HG03095 (cell line): ENCODE measurements around the gene VEGFB.
A peak's percentile ranks its signal among the peaks of the same experiment; 100 is the strongest.

ENCODE experiments used
- ATAC-seq: cut with Tn5 transposase; IDR thresholded peaks from one replicate; pipeline ENCODE4 v1.9.1; 2021; ENCODE audit warnings: moderate library complexity; ENCODE audit not compliant: unreplicated experiment

The VEGFB gene, protein sequence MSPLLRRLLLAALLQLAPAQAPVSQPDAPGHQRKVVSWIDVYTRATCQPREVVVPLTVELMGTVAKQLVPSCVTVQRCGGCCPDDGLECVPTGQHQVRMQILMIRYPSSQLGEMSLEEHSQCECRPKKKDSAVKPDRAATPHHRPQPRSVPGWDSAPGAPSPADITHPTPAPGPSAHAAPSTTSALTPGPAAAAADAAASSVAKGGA

DNA sequence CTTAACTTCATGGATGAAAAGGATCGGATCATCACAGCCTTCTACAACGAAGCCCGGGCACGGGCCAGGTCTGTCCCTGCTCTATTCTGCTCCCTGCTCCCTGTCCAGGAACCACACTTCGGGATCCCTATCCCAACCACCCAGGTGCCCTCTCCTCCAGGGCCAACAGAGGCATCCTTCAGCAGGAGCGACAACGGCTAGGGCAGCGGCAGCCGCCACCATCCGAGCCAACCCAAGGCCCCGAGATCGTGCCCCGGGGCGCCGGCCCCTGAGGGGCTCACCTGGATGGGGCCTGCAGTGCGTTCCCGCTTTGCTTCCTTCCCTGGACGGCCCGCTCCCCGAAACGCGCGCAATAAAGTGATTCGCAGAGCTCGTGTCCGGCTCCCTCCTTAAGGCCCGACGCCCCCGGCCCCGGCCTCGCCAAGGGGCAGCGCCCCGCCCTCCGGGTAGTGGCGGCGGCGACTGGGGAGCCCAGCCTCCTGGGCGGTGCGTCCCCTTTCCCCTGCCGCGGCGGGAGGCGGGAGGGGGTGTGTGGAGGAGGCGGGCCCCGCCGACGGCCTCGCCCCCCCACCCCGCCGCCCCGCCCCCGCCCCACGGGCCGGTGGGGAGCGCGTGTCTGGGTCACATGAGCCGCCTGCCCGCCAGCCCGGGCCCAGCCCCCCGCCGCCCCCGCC, at the start of gene VEGFB:
TSS of gene VEGFB (plus strand) at position 672 of the 674 bp plus-strand sequence. CDS start 250 bp downstream, outside the sequence.
- ATAC-seq = no peak

DNA sequence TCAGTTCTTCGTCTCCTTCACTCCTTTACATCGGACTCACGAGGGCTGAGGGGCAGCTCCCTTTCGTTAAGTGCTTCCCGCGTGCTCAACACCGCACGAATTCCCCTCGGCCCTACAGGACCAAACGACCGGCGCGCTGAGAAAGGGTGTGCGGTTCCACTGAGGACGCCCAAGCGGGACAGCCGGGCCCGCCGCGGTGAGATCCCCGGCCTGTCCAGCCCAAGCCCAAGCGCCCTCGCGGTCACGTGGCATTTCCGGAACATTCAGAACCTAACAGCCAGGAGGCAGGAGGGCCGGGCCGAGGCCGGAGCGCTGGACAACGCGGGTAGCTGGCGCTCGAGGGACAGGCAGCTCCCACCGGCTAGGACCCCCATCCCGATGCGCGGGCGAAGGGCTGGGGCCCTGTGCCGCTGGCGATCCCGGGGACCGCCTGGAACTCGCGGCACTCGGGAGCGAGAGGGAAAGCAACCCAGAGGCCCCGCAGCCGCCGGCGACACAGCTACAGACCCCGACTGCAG, 49.1 kb upstream of the VEGFB start:
- peak; percentile 10 for ATAC-seq

DNA sequence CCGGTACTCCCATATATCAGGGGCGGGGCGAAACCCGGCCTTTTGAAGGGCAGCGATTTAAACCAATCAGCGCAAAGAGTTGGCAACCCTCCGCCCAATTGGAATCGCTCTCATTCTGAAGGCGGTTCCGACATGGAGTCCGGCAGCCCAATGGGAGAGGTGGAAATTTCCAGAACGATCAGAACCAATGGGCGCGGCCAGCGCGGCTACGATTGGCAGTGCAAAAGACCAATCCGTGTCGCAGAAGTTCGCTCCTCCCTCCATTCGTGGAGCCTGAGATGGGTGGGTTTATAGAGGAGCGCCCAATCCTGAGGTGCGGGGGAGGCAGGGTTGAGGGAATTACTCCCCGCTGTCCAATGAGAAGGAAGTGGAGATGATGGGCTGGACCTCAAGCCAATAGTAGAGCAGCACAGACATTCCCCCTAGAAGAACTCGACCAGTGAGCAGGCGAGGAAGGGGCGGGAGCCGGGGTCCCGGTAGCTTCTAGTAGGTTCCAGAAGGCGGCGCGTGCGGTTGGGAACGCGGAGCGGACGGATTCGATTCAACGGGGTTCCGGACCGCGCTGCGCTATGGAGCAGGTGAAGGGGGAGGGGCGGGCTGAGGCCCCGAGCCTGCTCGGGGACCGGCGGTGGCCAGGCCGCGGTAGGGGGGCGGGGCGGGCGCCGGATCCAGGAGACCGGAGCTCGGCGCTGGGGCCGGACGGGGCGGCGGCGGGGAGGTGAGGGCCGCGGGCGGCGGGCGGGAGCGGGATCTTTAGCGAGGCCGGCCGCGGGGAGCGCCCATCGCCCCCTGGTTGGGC, 48.5 kb upstream of the VEGFB start, which contains the start of gene STIP1:
TSS of gene STIP1 (plus strand) at position 479 of the 799 bp plus-strand sequence. CDS start at position 570, 91 bp downstream.
- peak; percentile 72 for ATAC-seq

DNA sequence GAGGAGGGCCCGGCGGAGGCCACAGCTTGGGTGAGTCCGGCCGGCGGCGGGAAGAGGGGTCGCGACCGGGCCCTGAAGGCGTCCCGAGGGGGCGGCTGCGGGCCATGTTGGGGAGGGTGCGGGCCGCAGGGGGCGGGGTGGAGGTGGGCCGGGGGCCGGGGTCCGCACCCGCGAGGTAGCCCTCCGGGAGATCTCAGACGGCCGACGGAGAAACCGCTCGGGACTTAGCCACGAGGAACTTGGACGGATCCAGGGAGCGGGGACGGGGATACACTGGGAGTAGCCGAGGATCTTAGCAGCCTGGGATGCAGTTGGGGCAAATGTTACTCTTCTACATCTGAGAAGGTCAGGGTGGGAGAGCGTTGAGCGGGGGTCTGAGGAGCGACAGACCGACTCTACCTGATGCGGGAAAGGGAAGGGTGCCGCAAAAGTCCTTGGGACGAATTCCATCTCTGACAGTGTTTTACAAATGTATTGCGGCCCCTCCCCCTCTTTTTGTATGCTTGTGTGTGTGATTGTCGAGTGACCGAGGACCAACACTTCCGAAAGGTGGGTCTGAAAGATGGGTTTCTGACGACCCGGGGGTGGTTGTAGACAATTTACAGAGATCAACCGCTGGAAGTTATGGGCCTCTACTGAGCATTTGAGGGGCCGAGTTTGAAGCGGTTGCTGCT, 47.8 kb upstream of the VEGFB start:
- ATAC-seq = no peak

DNA sequence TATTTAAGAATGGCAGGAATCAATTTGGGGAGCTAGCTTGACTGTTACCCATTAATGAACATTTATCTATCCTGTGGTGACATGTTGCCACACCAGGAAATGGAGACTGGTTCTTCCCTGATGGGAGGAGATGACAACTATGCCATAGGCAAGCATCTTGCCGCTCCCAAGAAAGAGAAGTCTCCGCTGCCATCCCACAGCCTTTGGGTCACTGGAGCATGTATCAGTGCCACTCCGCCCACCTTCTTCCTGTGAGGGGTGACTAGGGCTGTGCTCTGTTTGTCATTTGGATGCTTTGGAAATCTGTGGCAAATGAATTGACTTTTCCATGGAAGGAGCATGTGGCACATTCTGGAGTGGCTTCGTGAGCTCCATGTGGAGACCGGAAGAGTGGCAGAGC, 42.0 kb upstream of the VEGFB start:
- no peak for ATAC-seq

DNA sequence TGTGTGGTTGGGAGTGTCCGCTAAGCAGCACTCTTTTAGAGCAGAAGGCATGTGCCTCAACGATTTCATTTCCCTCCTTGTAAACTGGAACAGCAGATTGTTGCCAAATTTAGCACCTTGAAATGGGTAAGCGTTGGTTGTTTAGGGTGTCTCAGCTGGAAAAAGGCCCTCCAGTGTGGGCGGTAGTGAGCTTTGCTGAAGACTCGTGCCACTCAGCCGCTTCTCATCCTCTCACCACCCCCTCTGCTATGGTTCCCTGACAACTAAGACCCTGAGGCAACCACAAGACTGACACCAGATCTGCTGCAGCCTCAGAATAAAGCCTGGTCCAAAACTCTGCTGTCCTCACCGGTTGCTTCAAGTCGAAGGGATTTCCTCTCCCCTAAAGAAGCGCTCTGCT, 37.8 kb upstream of the VEGFB start:
- ATAC-seq = no peak

DNA sequence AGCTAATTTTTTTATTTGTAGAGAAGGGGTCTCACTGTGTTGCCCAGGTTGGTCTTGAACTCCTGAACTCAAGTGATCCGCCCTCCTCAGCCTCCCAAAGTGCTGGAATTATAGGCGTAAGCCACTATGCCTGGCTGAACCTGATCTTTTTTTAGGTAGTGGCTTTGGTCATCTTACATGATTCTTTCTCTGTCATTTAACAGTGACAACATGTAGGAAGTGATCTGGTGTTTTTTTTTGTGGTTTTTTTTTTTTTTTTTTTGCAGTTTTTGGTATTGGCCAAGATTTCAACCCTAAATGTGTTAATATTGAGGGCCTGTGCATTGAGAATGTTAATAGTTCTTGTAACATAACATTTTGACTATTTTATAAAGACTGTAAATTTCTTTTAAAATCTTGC, 35.9 kb upstream of the VEGFB start:
- no peak for ATAC-seq

DNA sequence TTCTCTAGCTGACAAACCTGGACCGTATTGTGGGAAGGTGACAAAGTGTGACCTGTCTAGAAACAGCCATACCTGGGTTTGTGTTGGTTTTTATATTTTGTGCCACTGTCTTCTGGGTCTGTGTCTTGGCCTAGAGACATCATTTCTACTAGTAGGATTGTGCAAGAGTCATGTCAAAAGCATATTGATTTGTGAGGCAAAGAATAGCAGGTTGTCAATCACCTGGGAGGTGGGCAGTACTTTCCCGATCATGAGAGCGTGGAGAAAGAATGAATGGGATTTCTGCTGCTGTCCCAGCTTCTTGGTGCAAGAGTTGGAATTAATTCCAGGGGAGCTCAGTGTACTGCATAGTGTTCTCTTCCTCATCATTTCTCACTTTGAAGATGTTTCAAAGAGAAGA, 32.8 kb upstream of the VEGFB start:
- no peak for ATAC-seq

DNA sequence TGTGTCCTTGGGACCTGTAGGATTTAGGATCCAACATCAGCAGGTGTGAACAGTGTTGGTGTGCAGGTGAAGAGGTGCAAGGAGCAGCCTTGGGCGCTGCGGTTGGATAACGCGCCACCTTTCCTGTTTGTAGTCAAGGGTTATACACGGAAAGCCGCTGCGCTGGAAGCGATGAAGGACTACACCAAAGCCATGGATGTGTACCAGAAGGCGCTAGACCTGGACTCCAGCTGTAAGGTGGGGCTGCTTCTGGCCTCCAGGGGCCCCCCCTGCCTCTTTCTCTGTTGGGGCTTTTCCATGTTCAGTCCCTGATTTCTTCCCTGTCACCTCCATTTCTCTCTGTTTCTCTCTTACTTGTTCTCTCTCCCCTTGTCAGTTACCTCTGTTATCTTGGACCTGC, 31.4 kb upstream of the VEGFB start:
- no peak for ATAC-seq

DNA sequence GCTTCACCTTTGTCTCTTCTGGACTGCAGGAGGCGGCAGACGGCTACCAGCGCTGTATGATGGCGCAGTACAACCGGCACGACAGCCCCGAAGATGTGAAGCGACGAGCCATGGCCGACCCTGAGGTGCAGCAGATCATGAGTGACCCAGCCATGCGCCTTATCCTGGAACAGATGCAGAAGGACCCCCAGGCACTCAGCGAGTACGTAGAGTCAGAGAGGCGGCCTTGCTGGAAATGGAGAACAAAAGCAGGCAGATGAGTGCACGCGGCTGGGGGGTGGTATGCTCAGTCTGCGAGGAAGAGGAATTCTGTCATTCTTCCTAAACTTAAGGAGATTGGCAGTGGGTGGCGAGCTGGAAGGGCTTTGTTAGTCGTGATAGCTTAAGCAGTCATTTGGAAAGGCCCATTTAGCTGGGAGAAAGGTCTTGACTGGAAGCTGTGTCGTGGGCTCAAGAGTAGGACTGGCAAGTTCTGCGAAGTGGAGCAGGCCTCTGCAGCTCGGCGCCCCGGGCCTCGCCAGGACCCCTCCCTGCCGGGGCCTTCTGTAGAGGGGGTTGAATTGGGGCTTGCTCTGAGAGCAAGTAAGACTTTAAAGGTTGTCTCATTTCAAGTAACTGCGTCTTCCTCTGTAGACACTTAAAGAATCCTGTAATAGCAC, 30.8 kb upstream of the VEGFB start:
- ATAC-seq = no peak

DNA sequence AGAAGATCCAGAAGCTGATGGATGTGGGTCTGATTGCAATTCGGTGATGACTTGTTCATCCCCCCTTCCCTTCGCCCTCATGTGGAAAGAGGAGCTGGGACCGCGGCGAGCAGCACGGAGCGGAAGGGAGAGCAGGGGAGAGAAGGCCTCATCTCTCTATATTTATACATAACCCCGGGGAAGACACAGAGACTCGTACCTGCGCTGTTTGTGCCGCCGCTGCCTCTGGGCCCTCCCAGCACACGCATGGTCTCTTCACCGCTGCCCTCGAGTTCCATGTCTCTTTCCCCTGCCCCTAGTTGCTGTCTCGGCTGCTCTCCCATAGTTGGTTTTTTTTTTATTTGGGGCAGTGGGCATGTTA, 30.3 kb upstream of the VEGFB start:
- no peak for ATAC-seq

DNA sequence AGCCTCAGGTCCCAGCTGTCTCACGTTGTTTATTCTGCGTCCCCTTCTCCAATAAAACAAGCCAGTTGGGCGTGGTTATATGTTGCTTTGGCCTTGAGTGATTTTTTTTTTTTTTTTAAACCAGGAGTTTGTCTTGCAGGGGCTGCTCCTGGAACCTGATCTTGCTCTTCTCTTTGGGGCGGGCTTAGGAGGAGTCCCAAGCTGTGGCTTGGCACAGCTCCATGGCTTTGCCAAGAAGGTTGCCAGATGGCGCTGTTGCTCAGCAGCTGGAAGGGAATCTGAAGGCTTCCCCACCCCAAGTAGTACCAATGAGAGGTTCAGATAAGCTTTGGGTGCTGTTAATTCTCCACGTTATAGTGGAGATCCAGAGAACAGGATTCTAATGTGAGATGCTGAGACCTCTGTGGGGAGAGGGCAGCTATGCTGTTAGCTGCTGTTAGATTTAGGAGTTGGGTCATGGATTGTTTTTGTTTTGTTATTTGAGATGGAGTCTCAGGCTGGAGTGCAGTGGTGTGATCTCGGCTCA, 29.9 kb upstream of the VEGFB start:
- no peak for ATAC-seq

DNA sequence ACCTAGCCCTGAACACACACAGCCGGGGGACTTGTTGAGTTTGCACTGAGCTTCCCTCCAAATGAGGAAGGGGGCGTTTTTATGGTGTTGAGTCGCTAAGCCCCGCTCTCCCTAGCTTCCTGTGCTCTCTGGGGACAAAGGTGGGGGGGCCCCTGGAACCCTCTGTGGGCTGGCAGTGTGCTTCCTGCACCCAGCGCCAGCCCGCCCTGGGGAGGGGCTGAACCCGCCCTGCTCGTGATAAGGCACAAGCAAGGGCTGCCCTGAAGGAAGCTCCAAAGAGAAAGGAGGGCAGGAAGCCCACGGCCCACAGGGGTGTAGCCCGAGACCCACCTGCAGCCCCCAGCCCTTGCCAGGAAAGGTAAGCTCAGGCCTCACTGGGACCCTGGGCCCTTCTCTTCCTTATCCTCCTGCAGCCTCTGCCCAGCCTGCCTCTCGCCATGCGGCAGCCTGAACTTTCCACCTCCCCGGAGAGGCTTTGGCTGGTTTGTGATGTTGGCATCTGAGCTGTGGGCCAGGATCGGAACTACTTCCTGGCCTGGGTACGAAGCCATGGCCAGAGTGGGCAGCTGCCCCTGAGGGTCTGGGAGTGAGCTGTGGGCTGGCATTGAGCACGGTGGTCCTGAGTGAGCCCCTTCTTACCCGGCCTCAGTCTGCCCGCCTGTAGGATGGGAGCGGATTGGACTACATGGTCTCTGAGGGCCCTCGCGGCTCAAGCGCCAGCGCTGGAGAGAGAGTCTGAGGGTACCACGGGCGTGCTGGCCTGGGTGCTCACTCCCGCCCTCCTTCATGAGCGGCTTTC, 27.7 kb upstream of the VEGFB start, which contains the start of gene FERMT3:
TSS of gene FERMT3 (plus strand) at position 265 of the 799 bp plus-strand sequence. CDS start 644 bp downstream, outside the sequence.
- ATAC-seq = no peak

DNA sequence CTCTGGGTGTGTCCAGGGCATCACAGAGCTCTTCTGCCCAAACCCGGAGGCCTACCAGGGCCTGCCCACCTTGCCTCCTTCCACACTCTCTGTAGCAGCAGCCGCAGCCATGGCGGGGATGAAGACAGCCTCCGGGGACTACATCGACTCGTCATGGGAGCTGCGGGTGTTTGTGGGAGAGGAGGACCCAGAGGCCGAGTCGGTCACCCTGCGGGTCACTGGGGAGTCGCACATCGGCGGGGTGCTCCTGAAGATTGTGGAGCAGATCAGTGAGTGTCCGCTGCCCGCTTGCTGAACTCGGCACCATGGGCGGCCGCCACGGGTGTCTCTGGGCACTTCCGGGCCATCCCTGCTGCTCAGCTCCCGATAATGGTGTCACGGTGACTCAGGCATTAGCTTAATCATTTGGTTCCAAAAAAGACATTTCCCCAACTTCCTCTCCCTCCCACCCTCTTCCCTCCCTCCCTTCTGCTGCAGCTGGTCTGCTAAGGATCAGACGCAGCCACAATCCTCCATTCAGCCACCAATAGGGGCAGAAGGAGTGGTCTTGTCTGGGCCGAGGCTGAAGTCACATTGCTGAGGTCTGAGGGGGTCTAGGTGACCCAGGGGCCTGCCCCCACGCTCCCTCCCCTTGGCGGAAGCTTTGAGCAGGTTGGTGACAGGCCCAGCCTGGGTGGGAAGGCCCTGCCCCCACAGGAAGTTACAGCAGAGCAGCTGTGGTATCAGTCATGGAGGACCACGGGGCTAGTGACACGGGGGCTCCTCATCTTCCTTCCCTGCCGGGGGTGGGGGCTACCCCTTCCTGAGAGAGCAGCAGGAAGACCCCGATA, 26.9 kb upstream of the VEGFB start:
- ATAC-seq = peak; percentile 62

DNA sequence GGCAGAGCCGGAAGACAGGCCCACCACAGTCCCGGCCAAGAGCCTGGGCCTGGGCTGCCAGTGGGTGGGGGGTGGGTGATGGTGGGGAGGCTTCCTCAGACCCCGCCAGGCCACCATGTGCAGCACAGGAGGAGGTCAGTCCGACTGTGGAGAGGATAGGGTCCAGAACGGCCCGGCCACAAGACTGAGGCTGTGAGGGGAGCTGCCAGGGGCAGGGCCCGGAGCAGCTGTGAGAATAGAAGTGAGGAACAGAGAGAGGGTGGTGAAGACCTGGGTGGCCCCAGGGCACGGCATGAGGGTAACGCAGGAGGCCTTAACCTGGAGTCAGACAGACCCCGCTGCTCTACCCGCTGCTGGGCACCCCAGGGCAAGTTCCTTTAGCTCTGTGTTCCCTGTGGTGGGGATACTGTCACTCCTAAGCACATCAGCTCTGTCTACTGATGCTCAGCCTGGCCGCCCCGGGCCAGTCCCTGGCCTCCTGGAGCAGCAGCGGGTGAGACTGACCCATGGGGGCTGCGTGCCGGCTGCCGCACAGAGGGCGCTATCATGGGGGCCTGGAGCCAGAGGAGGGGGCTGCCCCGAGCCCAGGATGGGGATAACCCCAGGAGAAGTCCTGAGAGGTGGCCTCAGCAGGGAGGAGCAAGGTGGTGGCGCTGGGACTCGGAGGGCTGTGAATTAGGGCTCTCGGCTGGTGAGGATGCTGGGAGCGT, 26.1 kb upstream of the VEGFB start:
- ATAC-seq = no peak

DNA sequence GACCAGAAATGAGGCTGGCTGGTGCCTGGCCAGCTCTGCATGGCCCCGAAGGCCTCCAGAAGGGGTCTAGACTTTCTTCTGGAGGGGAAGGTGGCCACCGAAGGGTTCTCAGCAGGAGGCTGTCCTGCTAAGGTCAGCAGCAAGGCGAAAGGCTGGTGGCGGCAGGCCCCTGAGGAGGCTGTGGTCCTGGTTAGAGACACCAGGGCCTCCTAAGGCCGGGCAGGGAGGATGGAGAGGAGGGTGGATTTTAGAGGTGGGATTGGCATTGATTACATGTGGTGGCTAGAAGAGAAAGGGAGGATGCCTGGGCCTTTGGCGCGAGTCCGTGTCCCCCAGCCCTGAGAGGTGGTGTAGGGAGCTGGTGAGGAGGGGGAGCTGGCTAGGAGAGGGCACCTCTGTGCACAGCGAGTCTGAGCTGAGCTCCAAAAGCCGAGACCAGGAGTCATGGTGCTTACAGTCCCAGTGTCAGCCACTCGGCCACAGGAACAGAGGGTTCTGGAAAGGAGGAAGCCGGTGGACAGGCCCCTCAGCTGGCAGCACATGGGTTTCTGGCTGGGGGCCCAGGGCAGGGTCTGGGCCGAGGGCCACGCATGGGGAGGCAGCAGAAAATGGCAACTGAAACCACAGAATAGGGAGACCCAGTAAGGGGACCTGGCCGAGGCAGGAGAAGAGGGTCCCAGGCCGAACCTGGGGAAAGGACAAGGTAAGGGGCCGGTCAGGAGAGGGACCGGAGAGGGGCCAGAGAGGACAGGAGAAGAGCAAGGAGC, 25.4 kb upstream of the VEGFB start:
- ATAC-seq = no peak

DNA sequence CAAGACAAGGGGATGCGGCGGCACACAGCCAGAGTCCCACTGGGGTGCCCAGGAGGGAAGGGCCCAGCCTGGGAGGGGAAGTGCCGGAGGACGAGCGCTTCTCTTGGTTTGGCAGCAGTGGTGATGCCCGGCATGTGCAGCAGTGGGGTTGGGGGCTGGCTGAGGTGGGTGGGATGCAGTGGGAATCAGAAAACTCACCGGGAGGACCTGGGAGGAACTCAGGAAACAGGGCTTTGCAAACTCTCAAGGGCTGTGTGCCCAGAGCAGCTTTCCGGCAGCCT, 24.9 kb upstream of the VEGFB start:
- ATAC-seq = no peak
